Left cardiac atrium (tissue), 4 donors: ENCODE results near the gene EPOP. TPM values are rescaled to one million over a fixed set of nuclear protein-coding genes. Genes with fewer than 3 reads are reported as not detected.
A peak's percentile ranks its signal among the peaks of the same experiment; 100 is the strongest.

ENCODE experiments used
- ATAC-seq, 2 donors: fragments of 200-7000 bp; cut with Tn5 transposase; one replicate each; pipeline ENCODE4 v1.9.1; 2020; ENCODE audit warnings: mild to moderate bottlenecking in 2 of 2, moderate library complexity in 2 of 2
- DNase-seq: peaks from one replicate; pipeline ENCODE4 v3.0.0-alpha.2; 2020
- intact Hi-C, 2 donors: fragments of 100-400 bp; cut with DNase I; formaldehyde crosslinking; loops; one replicate each; pipeline versions ENCODE4 v1.14.1 to v1.15.1; 2022 to 2023
- long read RNA-seq: library from polyadenylated mRNA; unstranded; transcript quantifications from one replicate; pipeline ENCODE4 v2.0.0, GENCODE V29; 2021
- total RNA-seq, 2 donors: library from RNA; stranded (reverse); fragmentation: NEBNext Ultra II Directional; extraction: Animal tissue kit (Norgen Biotek cat#: 25700); gene quantifications; one replicate each; pipeline ENCODE4 v1.2.1, GENCODE V29; 2021
- donor health status: DM: no; HTN: yes; CAD: no.
- donor health status: DM: no; HTN: yes; CAD: no; lungs with severe emphysema.
- donor health status: DM: yes; HTN: yes; CAD: no.
- donor health status: Dilated cardiomyopathy.

The EPOP gene
- 1 to 10 TPM; 1.4 to 3.9 TPM for total RNA-seq
- long read RNA-seq, partial matches to known transcripts: 0 of 1 reads
- long read RNA-seq, other reads (novel, unspliced or antisense): 0 of 1 reads

DNA sequence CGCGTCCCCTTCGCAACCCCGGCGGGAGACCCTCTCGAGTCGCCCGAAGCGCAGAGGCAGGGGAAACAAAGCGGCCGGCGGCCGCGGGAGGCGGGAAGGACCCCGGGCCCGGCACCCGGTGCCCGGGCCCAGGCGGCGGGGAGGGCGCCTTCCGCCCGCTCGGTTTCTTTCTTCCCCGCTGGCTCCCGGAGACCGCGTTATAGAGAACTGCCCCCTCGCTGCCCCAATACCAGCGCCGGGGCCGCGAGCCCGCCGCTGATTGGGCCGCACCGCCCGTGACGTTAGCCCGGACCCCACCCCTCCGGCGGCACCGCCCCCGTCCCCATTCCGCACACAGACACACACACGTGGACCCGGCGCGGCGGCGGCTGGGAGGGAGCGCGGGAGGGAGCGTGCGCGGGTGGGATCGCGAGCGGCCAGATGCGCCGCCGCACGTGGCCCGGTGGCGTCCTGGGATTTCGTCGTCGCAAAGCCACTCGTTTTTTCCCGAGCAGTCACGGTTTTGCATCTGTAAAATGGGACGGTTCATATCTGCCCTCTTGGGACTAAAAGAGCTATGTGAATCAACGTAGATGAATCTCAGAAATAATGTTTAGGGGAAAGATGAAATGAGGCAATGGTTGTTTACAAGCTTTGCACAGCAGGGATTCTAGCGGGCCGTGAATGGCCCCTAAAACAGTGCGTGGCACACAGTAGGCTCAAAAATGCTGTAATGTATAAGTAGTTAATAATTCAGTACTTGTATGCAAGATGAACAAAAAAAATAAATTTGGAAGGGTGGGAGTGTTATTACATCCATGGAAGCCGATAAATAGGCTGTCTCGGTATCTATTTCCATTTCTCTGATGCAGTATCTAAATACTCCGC, at the start of gene EPOP:
EPOP (minus strand) TSS at position 209 of the 867 bp plus-strand sequence. CDS start 462 bp downstream, outside the sequence.
- DNase-seq (peak; percentile 91), ATAC-seq (peak; percentile 92 to 93)
- intact Hi-C loops: loop anchor here in 1 of 2 donors (5.0 kb wide), 1 partner anchor 57 kb away; the partner anchor contains the start of gene CISD3

DNA sequence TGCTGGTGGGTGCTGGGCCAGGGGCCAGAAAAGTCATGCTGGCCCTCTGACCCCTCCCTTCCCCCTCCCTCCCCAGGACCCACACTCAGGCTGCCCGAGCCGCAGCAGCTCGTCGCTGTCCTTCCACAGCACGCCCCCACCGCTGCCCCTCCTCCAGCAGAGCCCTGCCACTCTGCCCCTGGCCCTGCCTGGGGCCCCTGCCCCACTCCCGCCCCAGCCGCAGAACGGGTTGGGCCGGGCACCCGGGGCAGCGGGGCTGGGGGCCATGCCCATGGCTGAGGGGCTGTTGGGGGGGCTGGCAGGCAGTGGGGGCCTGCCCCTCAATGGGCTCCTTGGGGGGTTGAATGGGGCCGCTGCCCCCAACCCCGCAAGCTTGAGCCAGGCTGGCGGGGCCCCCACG, 47.0 kb upstream of the EPOP start:
- intact Hi-C loops: no loop called here
- ATAC-seq: no peak
- no peak for DNase-seq

DNA sequence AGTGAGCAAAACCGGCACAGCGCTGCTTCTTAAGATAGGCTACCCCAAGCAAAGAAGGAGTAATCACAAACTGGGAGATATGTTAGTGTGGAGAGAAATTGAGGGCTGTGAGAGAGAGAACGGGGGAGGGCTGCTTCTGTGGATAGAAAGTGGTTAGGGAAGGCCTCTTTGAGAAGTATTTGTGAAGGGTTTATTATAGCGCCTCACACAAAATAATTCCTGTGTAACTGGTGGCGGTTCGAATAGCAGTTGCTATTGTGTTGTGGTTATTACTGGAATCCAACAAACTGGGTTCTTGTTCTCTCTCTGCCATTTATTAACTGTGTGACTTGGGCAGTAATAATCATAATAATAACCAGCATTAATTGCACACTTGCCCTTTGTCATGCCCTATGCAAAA, 46.2 kb upstream of the EPOP start:
- no peak for DNase-seq
- no peak for ATAC-seq
- intact Hi-C loops: no loop called here

DNA sequence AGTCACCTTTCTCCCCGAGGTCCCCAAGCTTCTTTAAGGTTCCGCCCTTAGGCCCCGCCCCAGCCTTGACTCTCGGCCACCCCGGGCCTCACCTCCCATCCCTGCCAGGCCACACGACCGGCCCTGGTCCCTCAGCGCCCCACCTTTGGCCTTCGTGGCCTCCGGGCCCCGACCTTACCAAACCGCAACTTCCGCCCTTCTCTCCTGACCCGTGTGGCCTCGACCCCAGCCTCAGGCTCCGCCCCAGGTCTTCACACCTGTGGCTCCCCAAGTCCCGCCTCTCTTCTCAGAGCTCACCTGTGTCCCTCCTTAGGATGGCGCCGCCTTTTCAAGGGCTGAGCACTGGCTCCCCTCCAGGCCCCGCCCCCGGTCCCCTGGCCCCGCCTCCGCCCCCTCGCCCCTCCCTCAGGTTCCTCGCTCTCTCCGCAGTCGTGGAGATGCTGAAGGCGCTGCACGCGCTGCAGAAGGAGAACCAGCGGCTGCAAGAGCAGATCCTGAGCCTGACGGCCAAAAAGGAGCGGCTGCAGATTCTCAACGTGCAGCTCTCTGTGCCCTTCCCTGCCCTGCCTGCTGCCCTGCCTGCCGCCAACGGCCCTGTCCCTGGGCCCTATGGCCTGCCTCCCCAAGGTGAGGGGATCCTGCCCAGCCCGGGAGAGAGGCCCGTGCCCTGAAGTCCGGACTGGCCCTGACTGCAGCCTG, 45.3 kb upstream of the EPOP start:
- ATAC-seq: no peak
- intact Hi-C loops: no loop called here

DNA sequence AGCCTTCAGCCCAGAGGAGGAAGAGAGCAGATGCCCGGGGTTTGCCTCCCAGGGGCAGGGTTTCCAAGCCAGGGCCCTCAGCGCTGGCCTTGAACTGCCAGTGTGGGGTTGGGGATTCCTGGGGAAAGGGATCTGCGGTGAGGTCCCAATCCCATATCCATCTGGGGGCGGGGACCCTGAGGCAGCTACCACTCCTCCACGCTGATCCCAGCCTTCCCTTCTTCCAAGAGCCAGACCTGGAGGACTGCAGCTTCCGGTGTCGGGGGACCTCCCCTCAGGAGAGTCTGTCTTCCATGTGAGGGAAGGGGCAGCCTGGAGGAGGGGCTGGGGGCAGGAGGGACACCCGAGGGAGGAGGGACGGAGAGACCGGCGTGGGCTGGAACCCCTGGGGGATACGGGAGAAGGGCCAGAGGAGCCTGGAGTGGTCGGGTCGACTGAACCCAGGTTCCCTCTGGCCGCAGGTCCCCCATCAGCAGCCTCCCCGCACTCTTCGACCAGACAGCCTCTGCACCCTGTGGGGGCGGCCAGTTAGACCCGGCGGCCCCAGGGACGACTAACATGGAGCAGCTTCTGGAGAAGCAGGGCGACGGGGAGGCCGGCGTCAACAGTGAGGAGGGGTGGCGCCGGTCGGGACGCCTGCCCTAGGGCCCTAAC, 44.7 kb upstream of the EPOP start:
- intact Hi-C loops: no loop called here
- DNase-seq: no peak
- ATAC-seq: no peak

More for the DNA sequence above, 45.3 kb upstream of the EPOP start:
- no peak for DNase-seq

DNA sequence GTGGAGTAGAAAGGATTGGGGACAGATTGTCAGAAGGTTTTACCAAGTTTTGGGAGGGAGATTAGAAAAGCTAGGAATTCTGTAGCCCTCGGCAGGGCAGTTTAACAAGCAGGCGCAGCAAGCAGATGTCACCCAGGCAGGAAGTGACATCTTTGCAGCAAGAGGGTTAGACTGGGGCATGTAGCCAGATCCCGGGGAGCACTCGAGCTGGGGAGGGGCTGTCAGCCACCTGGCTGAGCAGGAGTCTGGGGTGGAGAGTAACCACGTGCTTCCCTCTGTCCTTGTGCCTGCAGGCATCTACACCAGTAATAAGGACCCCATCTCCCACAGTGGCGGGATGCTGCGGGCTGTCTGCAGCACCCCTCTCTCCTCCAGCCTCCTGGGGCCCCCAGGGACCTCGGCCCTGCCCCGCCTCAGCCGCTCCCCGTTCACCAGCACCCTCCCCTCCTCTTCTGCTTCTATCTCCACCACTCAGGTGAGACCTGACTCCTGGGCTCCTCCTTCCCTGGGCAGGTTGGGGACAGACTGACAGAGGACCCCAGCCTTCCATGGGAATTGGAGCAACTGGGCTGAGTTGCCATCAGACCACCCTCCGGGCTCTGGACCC, 42.5 kb upstream of the EPOP start:
- DNase-seq (no peak), ATAC-seq (no peak)
- intact Hi-C loops: no loop called here

DNA sequence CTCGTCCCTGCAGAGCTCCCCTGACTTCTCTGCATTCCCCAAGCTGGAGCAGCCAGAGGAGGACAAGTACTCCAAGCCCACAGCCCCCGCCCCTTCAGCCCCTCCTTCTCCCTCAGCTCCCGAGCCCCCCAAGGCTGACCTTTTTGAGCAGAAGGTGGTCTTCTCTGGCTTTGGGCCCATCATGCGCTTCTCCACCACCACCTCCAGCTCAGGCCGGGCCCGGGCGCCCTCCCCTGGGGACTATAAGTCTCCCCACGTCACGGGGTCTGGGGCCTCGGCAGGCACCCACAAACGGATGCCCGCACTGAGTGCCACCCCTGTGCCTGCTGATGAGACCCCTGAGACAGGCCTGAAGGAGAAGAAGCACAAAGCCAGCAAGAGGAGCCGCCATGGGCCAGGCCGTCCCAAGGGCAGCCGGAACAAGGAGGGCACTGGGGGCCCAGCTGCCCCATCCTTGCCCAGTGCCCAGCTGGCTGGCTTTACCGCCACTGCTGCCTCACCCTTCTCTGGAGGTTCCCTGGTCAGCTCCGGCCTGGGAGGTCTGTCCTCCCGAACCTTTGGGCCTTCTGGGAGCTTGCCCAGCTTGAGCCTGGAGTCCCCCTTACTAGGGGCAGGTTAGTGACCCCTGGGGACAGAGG, 41.7 kb upstream of the EPOP start:
- DNase-seq: no peak
- intact Hi-C loops: no loop called here
- no peak for ATAC-seq

DNA sequence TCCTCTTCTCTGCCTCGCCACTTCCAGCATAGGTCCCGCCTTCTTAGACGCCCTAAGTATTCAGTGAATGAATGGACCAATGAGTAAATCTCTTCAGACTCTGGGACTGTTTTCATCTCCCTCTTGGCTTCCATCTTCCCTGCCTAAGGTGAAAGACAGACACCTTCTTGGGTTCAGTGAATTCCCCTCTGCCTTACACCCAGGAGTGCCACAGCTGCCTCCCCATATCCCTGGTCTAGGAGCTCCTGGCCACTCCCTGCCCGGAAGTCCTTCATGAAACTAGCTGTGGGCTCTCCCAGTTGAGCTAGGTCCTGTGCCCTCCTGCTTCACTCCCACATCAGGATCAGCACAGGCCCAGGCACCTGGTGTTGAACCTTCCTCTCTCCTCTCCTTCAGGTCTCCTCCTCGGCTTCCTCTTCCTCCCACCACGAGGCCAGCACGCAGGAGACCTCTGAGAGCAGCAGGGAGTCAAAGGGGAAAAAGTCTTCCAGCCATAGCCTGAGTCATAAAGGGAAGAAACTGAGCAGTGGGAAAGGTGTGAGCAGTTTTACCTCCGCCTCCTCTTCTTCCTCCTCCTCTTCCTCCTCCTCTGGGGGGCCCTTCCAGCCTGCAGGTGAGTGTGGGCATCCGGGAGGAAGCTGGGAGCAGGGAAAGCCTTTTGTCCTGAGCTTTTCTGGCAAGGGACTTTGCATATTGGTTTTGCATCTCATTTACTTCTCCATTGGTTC, 40.6 kb upstream of the EPOP start:
- ATAC-seq: no peak
- no peak for DNase-seq

DNA sequence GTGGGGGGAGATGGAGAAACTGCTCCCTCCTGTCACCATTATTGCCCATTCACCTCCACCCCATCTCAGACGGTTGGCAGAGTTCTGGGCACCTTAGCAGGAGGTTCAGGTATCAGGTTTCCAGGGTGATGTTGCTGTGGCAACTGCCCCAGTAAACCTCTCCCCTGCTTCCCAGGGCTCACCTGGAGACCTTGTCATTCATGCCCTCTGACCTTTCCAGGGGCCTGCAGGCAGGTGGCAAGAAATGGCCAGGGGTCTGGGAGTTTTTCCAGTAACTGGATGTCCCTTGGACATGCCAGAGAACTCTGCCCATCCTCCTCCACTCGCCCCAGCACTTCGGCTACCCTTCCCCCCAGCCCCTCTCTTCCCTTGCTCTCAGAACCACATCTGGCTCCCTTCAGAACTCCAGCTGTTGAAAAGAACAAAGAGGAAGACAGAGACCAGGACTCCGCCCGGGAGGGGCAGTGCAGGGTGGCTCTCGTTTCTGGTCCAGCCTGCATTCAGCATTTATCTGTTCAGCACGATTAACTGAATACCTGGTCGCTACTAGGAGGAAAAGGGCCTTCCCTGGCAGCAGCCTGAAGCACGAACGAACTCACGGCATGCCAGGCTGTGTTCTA, 38.8 kb upstream of the EPOP start:
- no peak for DNase-seq
- ATAC-seq: no peak
- intact Hi-C loops: no loop called here

More for the DNA sequence above, 40.6 kb upstream of the EPOP start:
- intact Hi-C loops: no loop called here

DNA sequence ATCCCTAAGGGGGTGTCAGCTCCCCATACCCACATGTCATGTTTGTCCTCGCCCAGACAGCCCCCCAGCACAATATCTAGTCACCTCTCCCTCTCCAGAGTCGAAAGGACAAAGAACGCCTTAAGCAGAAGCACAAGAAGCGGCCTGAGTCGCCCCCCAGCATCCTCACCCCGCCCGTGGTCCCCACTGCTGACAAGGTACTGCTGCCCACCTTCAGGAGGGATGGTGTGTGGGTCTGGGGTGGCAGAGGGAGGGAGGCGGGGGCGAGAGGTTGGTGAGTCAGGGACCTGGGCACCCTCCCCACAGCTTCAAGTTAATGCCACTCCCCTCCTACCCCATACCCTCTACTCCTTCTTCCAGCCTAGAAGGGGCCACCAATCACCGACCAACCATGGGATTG, 37.8 kb upstream of the EPOP start:
- DNase-seq: no peak
- no peak for ATAC-seq
- intact Hi-C loops: no loop called here

DNA sequence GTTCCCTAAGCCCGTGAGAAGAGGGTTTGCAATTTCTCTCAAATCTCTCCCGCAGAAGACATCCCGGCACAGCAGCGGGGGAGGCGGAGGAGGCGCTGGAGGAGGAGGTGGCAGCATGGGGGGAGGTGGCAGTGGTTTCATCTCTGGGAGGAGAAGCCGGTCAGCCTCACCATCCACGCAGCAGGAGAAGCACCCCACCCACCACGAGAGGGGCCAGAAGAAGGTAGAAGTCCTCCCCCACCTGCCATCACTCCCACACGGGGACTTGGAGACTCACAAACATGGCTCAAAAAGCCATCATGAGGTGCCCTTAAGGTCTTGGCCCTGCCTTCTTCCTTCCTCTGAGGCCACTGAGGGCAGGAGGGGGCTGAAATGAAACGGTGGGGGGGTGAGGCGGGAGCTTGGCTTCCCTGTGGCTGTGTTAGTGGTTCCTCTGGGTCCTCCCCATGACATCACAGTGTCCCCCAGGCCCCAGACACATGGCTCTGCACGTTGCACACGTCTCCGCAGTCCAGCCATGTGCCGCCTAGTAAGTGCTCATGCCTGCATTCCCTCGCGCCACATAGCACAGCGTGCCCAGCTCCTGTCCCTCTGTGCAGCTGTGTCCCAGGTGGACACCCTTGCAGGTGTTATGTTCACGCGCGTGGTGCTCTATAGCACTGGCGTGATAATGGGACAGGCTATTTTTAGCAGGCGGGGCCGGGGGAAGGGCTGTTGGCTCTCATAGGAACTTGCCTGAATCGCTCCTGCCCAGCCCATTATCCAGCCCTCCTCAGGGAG, 37.2 kb upstream of the EPOP start:
- DNase-seq (peak; percentile 58), ATAC-seq (peak; percentile 39 to 49)
- intact Hi-C loops: no loop called here

DNA sequence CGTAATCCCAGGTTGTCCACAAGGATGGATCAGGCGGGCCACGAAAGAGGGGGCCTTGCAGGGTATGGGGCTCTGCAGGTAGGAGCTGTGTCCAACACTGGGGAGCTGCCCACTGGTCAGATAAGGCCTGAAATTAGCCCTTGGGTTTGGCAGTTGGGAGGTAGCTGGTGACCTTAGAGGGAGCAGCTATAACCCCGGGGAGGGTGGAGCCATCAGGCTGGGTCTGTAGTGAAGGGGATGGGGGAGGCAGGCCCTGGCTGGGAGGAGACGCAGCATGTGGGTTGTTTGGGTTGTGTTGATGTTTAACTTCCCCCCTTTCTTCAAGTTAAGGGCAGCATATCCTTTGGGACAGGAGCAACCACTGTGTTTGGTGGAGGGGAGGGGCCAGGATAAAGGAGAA, 36.2 kb upstream of the EPOP start:
- ATAC-seq (no peak), DNase-seq (no peak)
- intact Hi-C loops: no loop called here

DNA sequence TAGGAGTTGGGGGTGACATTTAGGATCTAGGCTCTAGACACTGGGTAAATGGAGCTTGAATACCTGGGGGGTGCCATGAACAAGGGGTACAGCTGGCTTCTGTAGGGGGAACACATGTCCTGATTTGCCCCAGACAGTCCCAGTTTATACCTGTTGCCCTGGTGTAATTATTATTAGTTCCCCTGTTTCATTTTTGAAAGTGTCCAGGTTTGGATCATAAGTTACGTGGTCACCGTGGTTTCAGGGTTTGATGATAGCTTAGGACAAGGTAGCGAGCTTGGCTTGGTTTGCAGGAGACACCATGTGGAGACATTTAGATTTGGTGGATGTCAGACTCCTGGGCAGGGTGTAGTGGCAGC, 35.8 kb upstream of the EPOP start:
- ATAC-seq (no peak), DNase-seq (no peak)
- intact Hi-C loops: no loop called here

DNA sequence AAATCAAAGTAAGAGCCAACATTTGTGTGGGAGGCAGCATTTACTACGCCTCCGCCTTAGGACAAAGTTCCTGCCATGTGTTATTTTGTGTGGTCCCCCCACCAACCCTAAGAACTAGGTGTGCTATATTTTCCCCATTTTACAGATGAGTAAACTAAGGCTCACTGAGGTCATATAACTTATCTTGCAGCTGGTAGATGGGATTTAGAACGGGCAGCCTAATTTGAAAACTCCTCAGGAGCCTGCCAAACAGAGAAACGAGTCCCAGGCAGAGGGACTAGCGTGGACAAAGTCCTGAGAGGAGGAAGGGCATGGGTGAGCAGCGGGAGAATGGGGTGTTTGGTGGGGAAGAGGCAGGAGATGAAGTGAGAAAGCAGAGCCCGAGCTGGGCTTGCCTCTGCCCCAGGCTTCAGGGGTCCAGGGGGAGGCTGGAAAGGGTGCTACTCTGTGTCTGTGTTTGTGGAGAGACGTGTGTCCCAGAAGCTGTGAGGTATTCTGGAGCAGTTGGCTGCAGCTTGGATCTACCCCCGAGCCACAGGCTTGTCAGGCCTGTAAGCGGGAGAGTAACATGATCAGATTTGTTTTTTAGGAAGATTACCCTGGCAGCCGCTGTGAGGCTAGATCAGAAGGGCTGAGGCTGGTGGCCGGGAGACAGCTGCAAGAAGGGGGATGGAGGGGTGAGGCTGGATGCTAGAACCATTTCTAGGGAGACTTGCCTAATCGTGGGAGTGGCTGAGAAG, 35.3 kb upstream of the EPOP start:
- intact Hi-C loops: no loop called here
- no peak for ATAC-seq
- DNase-seq: no peak

DNA sequence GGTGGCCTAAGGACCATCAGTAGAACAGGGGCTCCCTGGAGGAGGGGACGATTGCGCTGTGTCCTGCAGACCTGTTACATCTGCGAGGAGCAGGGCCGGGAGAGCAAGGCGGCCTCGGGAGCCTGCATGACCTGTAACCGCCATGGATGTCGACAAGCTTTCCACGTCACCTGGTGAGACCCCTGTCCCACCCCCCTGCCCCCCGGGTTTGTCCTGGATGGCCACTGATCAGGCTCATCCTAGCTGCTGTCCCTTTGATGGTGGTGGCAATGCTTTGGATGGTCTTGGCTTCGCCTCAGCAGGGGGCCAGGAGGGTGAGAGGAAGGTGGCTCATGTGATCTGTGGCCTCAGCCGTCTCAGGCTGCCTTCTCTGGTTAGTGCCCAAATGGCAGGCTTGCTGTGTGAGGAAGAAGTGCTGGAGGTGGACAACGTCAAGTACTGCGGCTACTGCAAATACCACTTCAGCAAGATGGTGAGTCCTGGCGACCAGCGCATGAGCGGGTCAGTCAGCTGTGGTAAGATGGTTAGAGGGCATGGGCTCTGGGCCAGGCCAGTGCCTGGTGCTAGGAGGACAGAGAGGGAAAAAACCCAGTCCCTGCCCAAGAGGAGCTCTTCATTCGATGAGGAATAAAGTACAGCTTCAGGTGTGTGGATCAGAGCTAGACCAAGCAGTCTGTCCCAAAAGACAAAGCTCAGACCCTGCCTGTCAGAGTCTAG, 34.5 kb upstream of the EPOP start:
- ATAC-seq (no peak), DNase-seq (no peak)
- intact Hi-C loops: no loop called here
